ENCODE data around the gene CTTNBP2. TPM values are rescaled to one million over a fixed set of nuclear protein-coding genes. Genes with fewer than 3 reads are reported as not detected.

The CTTNBP2 gene
- polyA plus RNA-seq, 1 donor from 2014 or later: 53.5 TPM

DNA sequence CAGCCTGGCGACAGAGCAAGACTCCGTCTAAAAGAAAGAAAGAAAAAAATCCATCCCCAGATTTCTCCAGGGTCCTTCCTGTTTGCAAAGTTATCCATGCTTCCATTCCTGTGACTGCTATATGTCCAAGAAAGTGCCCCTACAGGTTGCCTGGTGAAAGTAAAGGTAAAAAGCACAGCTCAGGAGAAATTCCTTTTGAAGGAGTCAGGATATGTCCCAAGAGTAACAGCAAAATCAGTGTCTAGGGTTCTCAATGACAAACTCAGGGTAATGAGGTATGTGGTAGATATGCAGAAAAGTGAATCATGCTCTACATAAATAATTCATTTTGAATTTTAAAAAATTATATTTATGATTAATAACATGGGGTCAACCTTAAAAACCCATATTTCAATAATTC is 91.5 kb downstream of the CTTNBP2 start:
- Histone ChIP-seq H4K20me1 (ENCODE audit: insufficient read depth) (no peaks in the 10 kb centered on the region), H2AFZ (ENCODE audit: low read depth, low read length) (no peak overlapping the region), H3K79me2 (replicated peaks; ENCODE audit: insufficient read depth, low read length) (no peaks in the 10 kb centered on the region), H3F3A (ENCODE audit: insufficient read depth, low read length, poor library complexity, severe bottlenecking) (no peaks in the 10 kb centered on the region), H3K36me3 (ENCODE audit: insufficient read depth, low read length) (no peaks in the 10 kb centered on the region), H3K9me3 (ENCODE audit: low read length) (no peaks in the 10 kb centered on the region), H3K9ac (ENCODE audit: low read length) (no peak overlapping the region), H3K27ac (ENCODE audit: low read length) (no peak overlapping the region), H3K4me3 (ENCODE audit: low read length) (no peak overlapping the region), H3K4me2 (ENCODE audit: low read length) (no peak overlapping the region), H3K9me2 (ENCODE audit: insufficient read depth, low read length) (no peaks in the 10 kb centered on the region), H3K27me3 (ENCODE audit: insufficient read depth, low read depth, low read length) (no peaks in the 10 kb centered on the region)
- TF ChIP-seq RAD21 (conservative IDR thresholded peaks at IDR 0.05) (no peak), TAF1 (IDR thresholded peaks at IDR 0.05; ENCODE audit: low read depth) (no peak), EZH2 (IDR thresholded peaks at IDR 0.05; ENCODE audit: borderline replicate concordance, insufficient read depth, low read length, poor library complexity, severe bottlenecking) (no peak), MXI1 (conservative IDR thresholded peaks at IDR 0.05; ENCODE audit: poor library complexity, severe bottlenecking) (no peak), EP300 (conservative IDR thresholded peaks at IDR 0.05; ENCODE audit: poor library complexity, severe bottlenecking) (no peak)
- TF ChIP-seq, protein P1, sequence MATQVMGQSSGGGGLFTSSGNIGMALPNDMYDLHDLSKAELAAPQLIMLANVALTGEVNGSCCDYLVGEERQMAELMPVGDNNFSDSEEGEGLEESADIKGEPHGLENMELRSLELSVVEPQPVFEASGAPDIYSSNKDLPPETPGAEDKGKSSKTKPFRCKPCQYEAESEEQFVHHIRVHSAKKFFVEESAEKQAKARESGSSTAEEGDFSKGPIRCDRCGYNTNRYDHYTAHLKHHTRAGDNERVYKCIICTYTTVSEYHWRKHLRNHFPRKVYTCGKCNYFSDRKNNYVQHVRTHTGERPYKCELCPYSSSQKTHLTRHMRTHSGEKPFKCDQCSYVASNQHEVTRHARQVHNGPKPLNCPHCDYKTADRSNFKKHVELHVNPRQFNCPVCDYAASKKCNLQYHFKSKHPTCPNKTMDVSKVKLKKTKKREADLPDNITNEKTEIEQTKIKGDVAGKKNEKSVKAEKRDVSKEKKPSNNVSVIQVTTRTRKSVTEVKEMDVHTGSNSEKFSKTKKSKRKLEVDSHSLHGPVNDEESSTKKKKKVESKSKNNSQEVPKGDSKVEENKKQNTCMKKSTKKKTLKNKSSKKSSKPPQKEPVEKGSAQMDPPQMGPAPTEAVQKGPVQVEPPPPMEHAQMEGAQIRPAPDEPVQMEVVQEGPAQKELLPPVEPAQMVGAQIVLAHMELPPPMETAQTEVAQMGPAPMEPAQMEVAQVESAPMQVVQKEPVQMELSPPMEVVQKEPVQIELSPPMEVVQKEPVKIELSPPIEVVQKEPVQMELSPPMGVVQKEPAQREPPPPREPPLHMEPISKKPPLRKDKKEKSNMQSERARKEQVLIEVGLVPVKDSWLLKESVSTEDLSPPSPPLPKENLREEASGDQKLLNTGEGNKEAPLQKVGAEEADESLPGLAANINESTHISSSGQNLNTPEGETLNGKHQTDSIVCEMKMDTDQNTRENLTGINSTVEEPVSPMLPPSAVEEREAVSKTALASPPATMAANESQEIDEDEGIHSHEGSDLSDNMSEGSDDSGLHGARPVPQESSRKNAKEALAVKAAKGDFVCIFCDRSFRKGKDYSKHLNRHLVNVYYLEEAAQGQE (IDR thresholded peaks at IDR 0.05; ENCODE audit: borderline replicate concordance): no peak
- TF ChIP-seq, protein P2, sequence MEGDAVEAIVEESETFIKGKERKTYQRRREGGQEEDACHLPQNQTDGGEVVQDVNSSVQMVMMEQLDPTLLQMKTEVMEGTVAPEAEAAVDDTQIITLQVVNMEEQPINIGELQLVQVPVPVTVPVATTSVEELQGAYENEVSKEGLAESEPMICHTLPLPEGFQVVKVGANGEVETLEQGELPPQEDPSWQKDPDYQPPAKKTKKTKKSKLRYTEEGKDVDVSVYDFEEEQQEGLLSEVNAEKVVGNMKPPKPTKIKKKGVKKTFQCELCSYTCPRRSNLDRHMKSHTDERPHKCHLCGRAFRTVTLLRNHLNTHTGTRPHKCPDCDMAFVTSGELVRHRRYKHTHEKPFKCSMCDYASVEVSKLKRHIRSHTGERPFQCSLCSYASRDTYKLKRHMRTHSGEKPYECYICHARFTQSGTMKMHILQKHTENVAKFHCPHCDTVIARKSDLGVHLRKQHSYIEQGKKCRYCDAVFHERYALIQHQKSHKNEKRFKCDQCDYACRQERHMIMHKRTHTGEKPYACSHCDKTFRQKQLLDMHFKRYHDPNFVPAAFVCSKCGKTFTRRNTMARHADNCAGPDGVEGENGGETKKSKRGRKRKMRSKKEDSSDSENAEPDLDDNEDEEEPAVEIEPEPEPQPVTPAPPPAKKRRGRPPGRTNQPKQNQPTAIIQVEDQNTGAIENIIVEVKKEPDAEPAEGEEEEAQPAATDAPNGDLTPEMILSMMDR (IDR thresholded peaks at IDR 0.05; ENCODE audit: poor library complexity, severe bottlenecking): no peak

DNA sequence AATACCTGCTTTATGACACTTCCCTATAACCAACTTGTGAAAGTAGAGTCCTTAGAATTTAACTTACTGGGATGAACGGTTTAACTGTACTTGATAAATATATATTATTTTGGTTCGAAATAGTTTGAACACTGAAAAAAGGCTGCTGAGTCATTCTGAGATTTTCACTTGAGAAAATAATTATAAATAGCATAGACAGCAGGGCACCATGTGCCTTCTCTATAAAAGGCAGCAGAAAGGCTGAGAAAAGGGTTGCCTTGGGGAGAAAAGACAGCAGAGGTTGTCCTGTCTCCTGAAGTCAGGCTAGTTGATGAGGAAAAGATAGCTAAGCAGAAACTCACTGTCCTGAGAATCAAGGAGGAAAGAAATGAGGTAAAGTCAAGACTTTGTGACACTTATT is 92.4 kb downstream of the CTTNBP2 start:
- Histone ChIP-seq H3K9ac (ENCODE audit: low read length) (no peak overlapping the region), H3K4me3 (ENCODE audit: low read length) (no peak overlapping the region), H2AFZ (ENCODE audit: low read depth, low read length) (no peak overlapping the region), H3K9me3 (ENCODE audit: low read length) (no peaks in the 10 kb centered on the region), H3K9me2 (ENCODE audit: insufficient read depth, low read length) (no peaks in the 10 kb centered on the region), H3K36me3 (ENCODE audit: insufficient read depth, low read length) (peaks cover 9% of the 10 kb centered on the region), H3F3A (ENCODE audit: insufficient read depth, low read length, poor library complexity, severe bottlenecking) (no peaks in the 10 kb centered on the region), H3K27me3 (ENCODE audit: insufficient read depth, low read depth, low read length) (no peaks in the 10 kb centered on the region), H3K4me2 (ENCODE audit: low read length) (no peak overlapping the region), H4K20me1 (ENCODE audit: insufficient read depth) (no peaks in the 10 kb centered on the region), H3K27ac (ENCODE audit: low read length) (no peak overlapping the region), H3K79me2 (replicated peaks; ENCODE audit: insufficient read depth, low read length) (no peaks in the 10 kb centered on the region)
- TF ChIP-seq TAF1 (IDR thresholded peaks at IDR 0.05; ENCODE audit: low read depth) (no peak), RAD21 (conservative IDR thresholded peaks at IDR 0.05) (no peak), EZH2 (IDR thresholded peaks at IDR 0.05; ENCODE audit: borderline replicate concordance, insufficient read depth, low read length, poor library complexity, severe bottlenecking) (no peak), MXI1 (conservative IDR thresholded peaks at IDR 0.05; ENCODE audit: poor library complexity, severe bottlenecking) (no peak), SMC3 (conservative IDR thresholded peaks at IDR 0.05; ENCODE audit: poor library complexity) (no peak), EP300 (conservative IDR thresholded peaks at IDR 0.05; ENCODE audit: poor library complexity, severe bottlenecking) (no peak), POLR2AphosphoS5 (IDR thresholded peaks at IDR 0.05) (no peak)
- TF ChIP-seq, protein P2 (IDR thresholded peaks at IDR 0.05; ENCODE audit: poor library complexity, severe bottlenecking): no peak
- TF ChIP-seq, protein P1 (IDR thresholded peaks at IDR 0.05; ENCODE audit: borderline replicate concordance): no peak
